Epithelial cell of proximal tubule (primary cell): ENCODE data around the gene FLT1. TPM values are rescaled to one million over a fixed set of nuclear protein-coding genes. Genes with fewer than 3 reads are reported as not detected.

Experiments
- DNase-seq: peaks from one replicate; pipeline ENCODE4 v3.0.0-alpha.2; 2011; ENCODE audit warnings: low read depth
- H3K4me3 ChIP-seq: 2 replicates; pipeline ENCODE4 v1.5.1; 2011; ENCODE audit warnings: low read depth, mild to moderate bottlenecking, low read length
- total RNA-seq: library from RNA; depleted of rRNA; stranded (reverse); fragments of >200 nt; gene quantifications from 2 replicates; pipeline ENCODE4 v1.2.3, GENCODE V29; 2015
- TF ChIP-seq, protein P1 (sequence below): conservative IDR thresholded peaks from 2 replicates; pipeline ENCODE4 v1.5.1; 2012; ENCODE audit warnings: low read depth, mild to moderate bottlenecking, low read length

FLT1 gene
- total RNA-seq, 1 donor from 2014 or later = 0.17 TPM

DNA sequence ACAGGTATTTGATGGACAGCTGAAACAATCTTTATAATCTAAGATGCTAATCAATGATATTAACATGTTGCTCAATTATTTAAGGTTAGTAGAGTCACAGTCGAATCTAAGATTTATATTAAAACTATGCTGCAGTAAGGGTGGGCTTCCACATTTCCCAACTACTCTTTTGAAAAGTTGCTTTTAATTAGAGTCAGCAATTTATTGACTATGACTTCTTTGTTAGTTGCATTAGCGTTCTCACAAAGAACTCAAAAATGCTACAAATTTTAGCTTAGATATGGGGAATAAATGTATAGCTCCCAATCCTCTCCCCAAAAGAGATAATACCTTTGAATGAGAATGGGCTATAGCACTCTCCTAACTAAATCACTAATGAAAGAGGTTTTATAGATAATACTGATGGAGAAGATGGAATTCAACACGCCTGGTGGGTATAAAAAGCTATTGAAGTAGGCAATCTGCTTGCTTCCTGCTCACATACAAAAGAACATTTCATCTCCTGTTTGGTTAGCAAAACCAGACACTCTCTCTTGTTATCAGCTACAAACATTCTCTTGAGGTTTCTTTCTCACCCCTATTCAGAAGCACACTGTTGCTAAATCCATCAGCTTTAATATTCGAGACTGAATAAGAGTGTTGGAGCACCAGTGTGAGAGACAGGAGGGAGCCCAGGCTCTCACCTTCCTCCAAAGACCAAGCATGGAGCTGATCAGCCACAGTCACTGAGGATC, 2.4 kb upstream of the FLT1 start:
- DNase-seq = no peak
- no peak overlapping the region for H3K4me3 ChIP-seq
- TF ChIP-seq, protein P1, sequence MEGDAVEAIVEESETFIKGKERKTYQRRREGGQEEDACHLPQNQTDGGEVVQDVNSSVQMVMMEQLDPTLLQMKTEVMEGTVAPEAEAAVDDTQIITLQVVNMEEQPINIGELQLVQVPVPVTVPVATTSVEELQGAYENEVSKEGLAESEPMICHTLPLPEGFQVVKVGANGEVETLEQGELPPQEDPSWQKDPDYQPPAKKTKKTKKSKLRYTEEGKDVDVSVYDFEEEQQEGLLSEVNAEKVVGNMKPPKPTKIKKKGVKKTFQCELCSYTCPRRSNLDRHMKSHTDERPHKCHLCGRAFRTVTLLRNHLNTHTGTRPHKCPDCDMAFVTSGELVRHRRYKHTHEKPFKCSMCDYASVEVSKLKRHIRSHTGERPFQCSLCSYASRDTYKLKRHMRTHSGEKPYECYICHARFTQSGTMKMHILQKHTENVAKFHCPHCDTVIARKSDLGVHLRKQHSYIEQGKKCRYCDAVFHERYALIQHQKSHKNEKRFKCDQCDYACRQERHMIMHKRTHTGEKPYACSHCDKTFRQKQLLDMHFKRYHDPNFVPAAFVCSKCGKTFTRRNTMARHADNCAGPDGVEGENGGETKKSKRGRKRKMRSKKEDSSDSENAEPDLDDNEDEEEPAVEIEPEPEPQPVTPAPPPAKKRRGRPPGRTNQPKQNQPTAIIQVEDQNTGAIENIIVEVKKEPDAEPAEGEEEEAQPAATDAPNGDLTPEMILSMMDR = no peak

DNA sequence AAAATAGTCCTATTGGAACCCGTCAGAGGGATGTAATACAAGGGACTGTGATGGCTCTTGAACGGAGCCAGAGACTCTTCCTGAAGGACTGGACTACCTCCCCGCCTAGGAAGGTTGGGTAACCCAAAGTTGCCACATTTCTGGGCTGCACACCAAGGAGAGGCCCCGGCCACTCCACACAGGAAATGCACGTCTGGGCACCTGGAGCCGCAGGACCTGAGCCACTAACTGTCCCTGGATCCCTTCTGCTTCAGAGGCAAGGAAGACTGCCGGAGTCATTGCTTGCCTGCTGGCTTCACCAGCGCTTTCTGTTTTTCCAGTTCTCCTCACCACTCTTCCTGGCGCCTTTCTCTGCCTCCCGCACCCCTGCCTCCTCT, 1.2 kb upstream of the FLT1 start:
- DNase-seq = no peak
- TF ChIP-seq, protein P1 = no peak

DNA sequence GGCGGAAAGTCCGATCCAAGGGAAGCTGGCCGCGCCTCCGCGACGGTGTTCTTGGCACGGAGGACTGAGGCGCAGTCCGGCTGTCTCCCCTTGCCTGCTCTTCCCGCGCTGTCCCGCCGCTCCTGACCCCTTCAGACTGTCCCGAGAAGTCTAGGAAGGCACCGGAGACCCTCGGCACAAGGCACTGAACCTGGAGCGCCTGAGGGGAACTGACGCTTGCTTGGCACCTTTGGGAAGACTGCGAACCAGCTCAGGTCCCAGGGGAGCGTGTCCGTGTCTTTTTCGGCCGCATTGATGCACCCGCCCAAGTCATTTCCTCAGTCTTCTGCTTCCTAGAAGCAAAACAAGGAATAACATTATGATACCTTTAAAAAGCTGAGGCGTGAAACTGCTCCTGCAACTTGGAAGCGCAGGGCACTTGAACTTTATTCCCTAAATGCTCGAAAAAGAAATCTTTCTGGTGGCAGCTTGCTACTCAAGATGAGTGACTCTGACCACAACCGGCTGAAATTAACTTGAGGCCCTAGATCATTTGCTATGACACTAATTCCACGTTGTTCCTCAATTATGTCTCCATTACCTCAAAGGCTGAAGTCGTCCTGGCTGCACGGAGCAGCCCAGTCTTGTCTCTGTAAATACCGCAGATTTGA, 735 bp upstream of the FLT1 start:
- DNase-seq = no peak
- TF ChIP-seq, protein P1 = no peak
- H3K4me3 ChIP-seq = no peak overlapping the region

More for the DNA sequence above, 1.2 kb upstream of the FLT1 start:
- H3K4me3 ChIP-seq = no peak overlapping the region

DNA sequence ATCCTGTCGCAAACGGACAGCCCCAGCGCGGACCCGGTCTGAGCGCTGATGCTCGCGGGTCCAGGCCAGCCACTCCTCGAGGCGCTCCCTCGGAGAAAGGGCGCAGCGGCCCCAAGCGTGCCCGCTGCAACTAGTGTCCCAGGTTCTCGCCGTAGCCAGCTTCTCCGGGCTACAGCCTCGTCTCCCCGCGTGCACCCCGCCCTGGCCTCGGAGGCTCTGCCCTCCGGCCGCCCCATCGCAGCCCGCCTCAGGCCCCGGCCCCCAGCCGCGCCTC, 487 bp downstream of the FLT1 start:
- TF ChIP-seq, protein P1 = no peak
- no peak for DNase-seq
- H3K4me3 ChIP-seq = no peak overlapping the region

DNA sequence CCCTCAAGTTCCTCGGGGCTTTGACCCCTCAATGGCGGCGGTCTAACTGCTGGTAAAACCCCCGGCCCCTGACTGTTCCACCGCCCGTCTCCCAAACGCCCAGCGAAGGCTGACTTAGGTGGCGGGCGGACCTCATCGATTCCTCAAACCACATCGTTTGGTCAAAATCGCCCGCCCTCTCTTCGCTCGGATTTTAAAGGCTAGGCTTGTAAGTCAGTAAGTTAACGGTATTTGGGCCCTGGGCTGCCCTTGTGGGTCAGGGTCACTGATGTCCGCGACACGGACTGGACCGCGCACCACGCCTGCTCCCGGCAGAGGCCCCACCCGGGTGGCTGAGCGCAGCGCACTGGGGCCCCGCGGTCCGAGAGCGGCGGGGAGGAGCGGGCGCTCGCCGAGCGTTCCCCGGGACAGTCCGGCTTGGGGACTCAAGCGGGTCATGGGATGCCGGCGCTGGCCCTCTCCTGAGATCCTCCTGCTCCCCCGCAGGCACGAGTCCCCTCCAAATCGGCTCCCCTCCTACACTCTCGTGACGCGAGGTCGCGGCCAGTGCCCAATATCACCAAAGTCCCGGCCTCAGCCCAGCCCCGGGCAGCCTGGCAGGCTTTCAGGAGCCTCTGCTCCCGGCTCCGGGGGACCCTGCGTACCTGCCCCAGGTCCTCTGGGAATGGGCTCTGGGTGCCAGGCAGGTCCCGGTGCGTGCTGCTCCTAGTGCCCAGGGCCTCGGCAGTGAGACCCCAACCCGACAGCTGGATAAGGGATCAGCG, 1.0 kb downstream of the FLT1 start:
- no peak overlapping the region for H3K4me3 ChIP-seq

DNA sequence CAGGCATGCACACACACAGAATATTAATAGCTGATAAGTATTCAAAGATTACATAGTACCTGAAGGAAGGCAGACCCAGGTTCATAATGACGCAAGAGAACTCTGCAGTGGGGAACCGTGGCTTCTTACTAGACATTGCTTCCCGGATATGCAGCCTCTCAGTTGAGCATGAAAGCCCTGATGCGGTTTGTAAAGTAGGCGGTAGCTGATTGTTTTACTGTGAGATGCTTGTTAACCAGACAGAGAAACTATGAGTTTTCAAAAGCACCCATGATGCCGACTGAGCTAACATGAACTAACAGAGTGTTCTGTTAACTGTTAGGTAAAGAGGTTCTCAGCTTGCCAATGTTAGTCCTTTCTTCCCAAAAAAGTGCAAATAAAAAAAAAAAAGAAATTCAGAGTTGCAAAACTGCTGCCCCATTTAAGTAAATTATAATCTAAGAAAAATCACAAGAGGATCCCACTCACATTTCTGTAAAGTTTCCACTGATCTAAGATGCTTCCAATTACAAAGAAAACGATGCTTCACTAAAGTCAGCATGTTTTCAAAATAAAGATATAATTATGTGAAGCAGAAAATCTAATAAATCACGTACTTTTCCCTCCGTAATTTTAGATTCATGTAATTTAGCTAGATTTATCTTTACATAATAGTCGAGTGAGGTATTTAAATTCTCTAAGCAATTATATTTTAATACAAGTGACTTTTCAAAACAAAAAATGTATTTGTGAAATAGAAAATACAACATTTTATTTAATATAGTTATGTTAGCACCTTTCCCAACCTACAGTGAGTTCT, 2.2 kb downstream of the FLT1 start:
- no peak for DNase-seq
- TF ChIP-seq, protein P1 = no peak
- H3K4me3 ChIP-seq = no peak overlapping the region

More for the DNA sequence above, 1.0 kb downstream of the FLT1 start:
- DNase-seq = no peak
- TF ChIP-seq, protein P1 = no peak
